PFSK-1 (cell line): ENCODE results near the gene BIRC5.

Experiments used
- FOXP2 ChIP-seq: optimal IDR thresholded peaks from 2 replicates; pipeline ENCODE3; 2011; ENCODE audit warnings: borderline replicate concordance, control low read depth, inconsistent platforms; ENCODE audit not compliant: insufficient read depth; ENCODE audit errors: extremely low read length, extremely low read depth
- POLR2AphosphoS5 ChIP-seq: IDR thresholded peaks from 2 replicates; pipeline ENCODE4 v1.6.1; 2012; ENCODE audit warnings: low read depth, mild to moderate bottlenecking, control low read depth, low read length, moderate library complexity
- REST ChIP-seq, 2 experiments: IDR thresholded peaks; 2 replicates each; pipeline versions ENCODE4 v1.6.1 to v1.8.0; 2011 to 2012; ENCODE audit warnings: low read depth in 2 of 2, low read length in 2 of 2, control low read depth in 1 of 2, inconsistent platforms in 1 of 2, mild to moderate bottlenecking in 1 of 2, moderate library complexity in 1 of 2; ENCODE audit not compliant: insufficient read depth in 1 of 2
- SIN3A ChIP-seq: IDR thresholded peaks from 2 replicates; pipeline ENCODE4 v1.6.1; 2012; ENCODE audit warnings: mild to moderate bottlenecking, low read length, moderate library complexity, borderline replicate concordance; ENCODE audit not compliant: insufficient read depth
- TAF1 ChIP-seq: IDR thresholded peaks from 2 replicates; pipeline ENCODE4 v1.6.1; 2012; ENCODE audit warnings: low read length, control low read depth, borderline replicate concordance; ENCODE audit not compliant: insufficient read depth

Gene BIRC5

GRCh38 chr17:78230252-78230962 lies 16.4 kb downstream of the BIRC5 start:
- TF ChIP-seq TAF1 (no peak), SIN3A (no peak), FOXP2 (no peak), POLR2AphosphoS5 (no peak), REST (IDR thresholded peaks at IDR 0.05; ENCODE audit: insufficient read depth in 1 of 2, low read depth in 2 of 2, low read length in 2 of 2) (no peak)

GRCh38 chr17:78230996-78231935 lies 17.2 kb downstream of the BIRC5 start, which contains the start of gene TMEM235:
Gene TMEM235 (plus strand): TSS chr17:78231631. CDS start chr17:78232024, 393 bp downstream.
- no peak for TF ChIP-seq FOXP2
- no peak for TF ChIP-seq REST (IDR thresholded peaks at IDR 0.05; ENCODE audit: insufficient read depth in 1 of 2, low read depth in 2 of 2, low read length in 2 of 2)
- TF ChIP-seq TAF1: no peak
- TF ChIP-seq SIN3A: no peak

- no peak for TF ChIP-seq REST (IDR thresholded peaks at IDR 0.05; ENCODE audit: insufficient read depth in 1 of 2, low read depth in 2 of 2, low read length in 2 of 2)
- no peak for TF ChIP-seq FOXP2
- TF ChIP-seq POLR2AphosphoS5: no peak
- TF ChIP-seq SIN3A: no peak
- no peak for TF ChIP-seq TAF1
Observed at GRCh38 chr17:78231991-78232858, 18.2 kb downstream of the BIRC5 start.

- TF ChIP-seq REST (IDR thresholded peaks at IDR 0.05; ENCODE audit: insufficient read depth in 1 of 2, low read depth in 2 of 2, low read length in 2 of 2) (no peak), FOXP2 (no peak), POLR2AphosphoS5 (no peak), SIN3A (no peak), TAF1 (no peak)
Observed at GRCh38 chr17:78232859-78233173, 18.8 kb downstream of the BIRC5 start.
